Peyer's patch (tissue), 4 donors: ENCODE measurements around the gene TMPRSS15.

Source experiments
- CTCF ChIP-seq, 6 experiments: fragments of 450-650 bp in 4 of 6; fragments of 200-600 bp in 2 of 6; sonication (generic) in 1 of 6; IDR thresholded peaks; one replicate each; pipeline ENCODE4 v1.5.1; 2017 to 2019; ENCODE audit warnings: antibody characterized with exemption in 6 of 6, mild to moderate bottlenecking in 3 of 6, moderate library complexity in 1 of 6
- POLR2A ChIP-seq, 2 donors: fragments of 450-650 bp; IDR thresholded peaks; one replicate each; pipeline ENCODE4 v1.5.1; 2017; ENCODE audit warnings: antibody characterized with exemption in 2 of 2, mild to moderate bottlenecking in 2 of 2, moderate library complexity in 2 of 2

DNA sequence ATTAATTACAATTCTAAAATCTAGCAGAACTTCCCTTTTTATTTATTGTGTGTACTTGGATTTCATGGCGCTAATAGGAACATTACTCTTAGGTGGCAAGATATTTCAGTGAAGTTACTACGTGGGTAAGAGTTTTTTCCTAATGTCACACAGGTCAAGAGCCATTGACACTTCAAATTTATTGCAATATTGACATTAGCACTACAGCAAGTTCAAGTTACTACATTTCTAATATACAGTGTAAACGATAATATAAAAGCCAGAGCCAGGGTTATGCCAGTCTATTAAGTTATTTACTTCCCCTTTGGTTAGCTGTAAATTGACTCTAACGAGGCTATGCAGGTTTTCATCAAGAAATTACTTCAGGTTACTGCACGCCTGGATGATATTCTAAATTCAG lies 129.2 kb downstream of the TMPRSS15 start:
- TF ChIP-seq CTCF (IDR thresholded peaks at IDR 0.05) (no peak), POLR2A (IDR thresholded peaks at IDR 0.05) (no peak)
